Adrenal gland (tissue), 12 donors: ENCODE data around the gene TAF15. TPM values are rescaled to one million over a fixed set of nuclear protein-coding genes. Genes with fewer than 3 reads are reported as not detected.

Experiments
- DNase-seq, 7 donors: peaks; one replicate each; pipeline ENCODE4 v3.0.0-alpha.2; 2019 to 2020
- H3K27ac ChIP-seq, 5 donors: fragments of 200-600 bp; sonication (generic) in 4 of 5; 1 replicate in 3 of 5; 2 replicates in 2 of 5; pipeline versions ENCODE4 v1.5.1 to v1.8.0; 2016 to 2020; ENCODE audit warnings: mild to moderate bottlenecking in 1 of 5
- H3K27me3 ChIP-seq: fragments of 200-600 bp; 2 replicates; pipeline ENCODE4 v1.8.0; 2021
- H3K36me3 ChIP-seq, 2 donors: fragments of 200-600 bp; replicated peaks in 1 of 2; 1 replicate in 1 of 2; 2 replicates in 1 of 2; pipeline versions ENCODE4 v1.5.1 to v1.8.0; 2018 to 2022
- H3K4me1 ChIP-seq, 2 donors: fragments of 200-600 bp; replicated peaks in 1 of 2; 1 replicate in 1 of 2; 2 replicates in 1 of 2; pipeline versions ENCODE4 v1.5.1 to v1.8.0; 2018 to 2021
- H3K4me3 ChIP-seq, 4 donors: fragments of 200-600 bp; sonication (generic) in 3 of 4; one replicate each; pipeline ENCODE4 v1.5.1; 2016 to 2018
- H3K9me3 ChIP-seq, 3 donors: fragments of 200-600 bp; sonication (generic) in 1 of 3; replicated peaks in 1 of 3; 1 replicate in 2 of 3; 2 replicates in 1 of 3; pipeline versions ENCODE4 v1.5.1 to v1.8.0; 2016 to 2021
- POLR2A ChIP-seq, 2 donors: fragments of 450-650 bp; IDR thresholded peaks; one replicate each; pipeline ENCODE4 v1.6.1; 2017; ENCODE audit warnings: antibody characterized with exemption in 2 of 2, mild to moderate bottlenecking in 2 of 2, moderate library complexity in 1 of 2
- whole genome bisulfite sequencing, 4 donors: extraction: QIAGEN DNeasy Blood & Tissue Kit in 2 of 4; methylation state at CpG; one replicate each; pipeline versions ENCODE4 v1.1.5 to v1.1.7; 2013 to 2017; 5-methylcytosine and 5-hydroxymethylcytosine counted together
- intact Hi-C, 2 donors: fragments of 100-400 bp; cut with DNase I; formaldehyde crosslinking; loops; one replicate each; pipeline versions ENCODE4 v1.14.1 to v1.15.0; 2022 to 2023
- polyA plus RNA-seq, 3 donors: library from polyadenylated mRNA; stranded (reverse); fragments of 200-250 nt in 2 of 3; fragments of 350-450 nt in 1 of 3; fragmentation: Illumina TruSeq in 1 of 3; extraction: RNeasy Lipid Tissue Mini Kit (QIAGEN cat#74804) in 1 of 3; gene quantifications; one replicate each; pipeline ENCODE4 v1.2.3, GENCODE V29; 2013 to 2014
- total RNA-seq, 9 donors: library from RNA; depleted of rRNA in 4 of 9; stranded (reverse); fragments of >200 nt in 4 of 9; fragments of 120-200 nt in 1 of 9; fragmentation: NEBNext Ultra II Directional in 1 of 9; extraction: Animal tissue kit (Norgen Biotek cat#: 25700) in 1 of 9; gene quantifications; one replicate each; pipeline versions ENCODE4 v1.1.0 to v1.2.4, GENCODE V29; 2013 to 2023
- TF ChIP-seq, protein P1 (sequence below), 6 experiments: fragments of 450-650 bp in 4 of 6; fragments of 200-600 bp in 2 of 6; sonication (generic) in 1 of 6; IDR thresholded peaks; 1 replicate in 5 of 6; 2 replicates in 1 of 6; pipeline versions ENCODE4 v1.5.1 to v1.8.0; 2016 to 2021; ENCODE audit warnings: antibody characterized with exemption in 6 of 6, mild to moderate bottlenecking in 2 of 6, moderate library complexity in 1 of 6
- donor health status: healthy with polysubstance abuse.
- donor health status: Bipolar disorder and iron deficiency.
- donor health status: DM: yes; HTN: yes; CAD: no.
- donor health status: DM: no; HTN: no; CAD: no.
- donor health status: DM: no; HTN: no; CAD: no.
- donor health status: DM: yes; HTN: yes; CAD: no.

TAF15 gene
- total and polyA plus RNA-seq, 12 donors = 27.8 to 213 (median 145) TPM

DNA sequence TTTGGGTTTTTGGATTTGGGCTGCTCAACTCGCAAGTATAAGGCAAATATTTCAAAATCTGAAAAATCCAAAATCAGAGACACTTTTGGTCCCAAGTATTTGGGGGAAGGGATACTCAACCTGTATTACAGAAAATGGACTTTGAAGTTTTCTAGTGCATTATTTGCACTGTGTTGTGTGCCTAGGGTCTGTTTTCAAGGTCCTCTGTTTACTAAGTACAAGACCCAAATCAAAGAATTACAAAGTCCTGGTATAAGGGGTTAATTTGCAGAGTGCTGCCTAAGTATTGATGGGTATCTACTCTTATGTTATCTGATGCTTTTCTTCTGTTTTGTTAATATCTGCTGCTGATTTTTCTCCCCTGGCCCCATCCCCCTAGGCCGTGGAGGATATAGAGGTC lies 34.4 kb downstream of the TAF15 start:
- intact Hi-C loops = no loop called here
- no peak for DNase-seq
- 93 to 96% (median 94%) methylated on average over 2 of the region's 2 CpGs for WGBS, 4 donors
- Histone ChIP-seq H3K36me3 (peaks cover 0 to 88% of the 10 kb centered on the region in 2 donors), H3K9me3 (no peaks in the 10 kb centered on the region), H3K27me3 (no peaks in the 10 kb centered on the region), H3K4me1 (peaks cover 12 to 21% of the 10 kb centered on the region in 2 donors), H3K27ac (no peak overlapping the region), H3K4me3 (no peak overlapping the region)
- TF ChIP-seq, protein P1, sequence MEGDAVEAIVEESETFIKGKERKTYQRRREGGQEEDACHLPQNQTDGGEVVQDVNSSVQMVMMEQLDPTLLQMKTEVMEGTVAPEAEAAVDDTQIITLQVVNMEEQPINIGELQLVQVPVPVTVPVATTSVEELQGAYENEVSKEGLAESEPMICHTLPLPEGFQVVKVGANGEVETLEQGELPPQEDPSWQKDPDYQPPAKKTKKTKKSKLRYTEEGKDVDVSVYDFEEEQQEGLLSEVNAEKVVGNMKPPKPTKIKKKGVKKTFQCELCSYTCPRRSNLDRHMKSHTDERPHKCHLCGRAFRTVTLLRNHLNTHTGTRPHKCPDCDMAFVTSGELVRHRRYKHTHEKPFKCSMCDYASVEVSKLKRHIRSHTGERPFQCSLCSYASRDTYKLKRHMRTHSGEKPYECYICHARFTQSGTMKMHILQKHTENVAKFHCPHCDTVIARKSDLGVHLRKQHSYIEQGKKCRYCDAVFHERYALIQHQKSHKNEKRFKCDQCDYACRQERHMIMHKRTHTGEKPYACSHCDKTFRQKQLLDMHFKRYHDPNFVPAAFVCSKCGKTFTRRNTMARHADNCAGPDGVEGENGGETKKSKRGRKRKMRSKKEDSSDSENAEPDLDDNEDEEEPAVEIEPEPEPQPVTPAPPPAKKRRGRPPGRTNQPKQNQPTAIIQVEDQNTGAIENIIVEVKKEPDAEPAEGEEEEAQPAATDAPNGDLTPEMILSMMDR (IDR thresholded peaks at IDR 0.05) = no peak
- TF ChIP-seq POLR2A (IDR thresholded peaks at IDR 0.05) = no peak

DNA sequence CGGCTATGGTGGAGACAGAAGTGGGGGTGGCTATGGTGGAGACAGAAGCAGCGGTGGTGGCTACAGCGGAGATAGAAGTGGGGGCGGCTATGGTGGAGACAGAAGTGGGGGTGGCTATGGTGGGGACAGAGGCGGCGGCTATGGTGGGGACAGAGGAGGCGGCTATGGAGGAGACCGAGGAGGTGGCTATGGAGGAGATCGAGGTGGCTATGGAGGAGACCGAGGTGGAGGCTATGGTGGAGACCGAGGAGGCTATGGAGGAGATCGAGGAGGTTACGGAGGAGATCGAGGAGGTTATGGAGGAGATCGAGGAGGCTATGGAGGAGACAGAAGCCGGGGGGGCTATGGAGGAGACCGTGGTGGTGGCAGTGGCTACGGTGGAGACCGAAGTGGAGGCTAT lies 35.3 kb downstream of the TAF15 start:
- no peaks in the 10 kb centered on the region for H3K27me3 ChIP-seq
- H3K4me3 ChIP-seq = no peak overlapping the region
- no peak overlapping the region for H3K27ac ChIP-seq
- H3K4me1 ChIP-seq = peaks cover 12 to 21% of the 10 kb centered on the region in 2 donors
- H3K36me3 ChIP-seq = peaks cover 0 to 82% of the 10 kb centered on the region in 2 donors
- no peak for DNase-seq
- TF ChIP-seq POLR2A (IDR thresholded peaks at IDR 0.05) = no peak
- TF ChIP-seq, protein P1 (IDR thresholded peaks at IDR 0.05) = no peak
- H3K9me3 ChIP-seq = no peaks in the 10 kb centered on the region
- intact Hi-C loops = no loop called here
- 96 to 98% (median 97%) methylated on average over 19 of the region's 19 CpGs for WGBS, 4 donors

DNA sequence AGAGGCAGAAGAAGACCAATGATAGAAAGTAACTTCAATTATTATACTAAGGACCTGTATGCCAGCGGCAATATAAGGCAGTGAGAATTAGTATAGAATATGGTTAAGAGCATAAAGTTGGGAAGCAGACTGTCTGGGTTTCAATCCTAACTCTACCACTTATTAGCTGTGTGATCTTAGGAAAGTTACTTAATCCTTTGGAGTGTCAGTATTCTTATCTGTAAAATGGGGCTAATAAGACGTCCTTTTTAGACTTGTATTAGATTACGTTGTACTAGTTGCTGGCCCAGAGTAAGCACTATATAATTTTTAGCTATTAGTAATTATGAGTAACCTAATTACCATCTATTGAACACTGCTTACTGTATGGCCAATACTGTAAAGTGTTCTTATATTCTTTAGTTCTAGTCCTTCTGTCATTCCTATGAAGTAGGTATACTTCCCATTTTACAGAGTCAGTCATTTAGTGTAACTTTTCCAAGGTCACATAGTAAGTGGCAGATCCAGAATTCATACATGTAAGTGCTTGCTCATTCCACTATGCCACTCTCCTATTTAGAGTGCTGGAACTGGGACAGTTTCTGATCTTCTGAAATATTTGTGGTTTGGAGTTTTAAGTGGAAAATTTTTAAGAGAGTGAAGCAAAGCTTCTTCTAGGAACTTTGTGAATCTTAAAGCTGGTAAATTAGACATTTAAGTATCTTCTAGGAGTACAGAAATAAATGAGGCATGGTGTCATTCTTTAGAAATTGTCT lies 36.9 kb downstream of the TAF15 start:
- no peak for TF ChIP-seq POLR2A (IDR thresholded peaks at IDR 0.05)
- TF ChIP-seq, protein P1 (IDR thresholded peaks at IDR 0.05) = no peak
- intact Hi-C loops = no loop called here
- H3K36me3 ChIP-seq = peaks cover 0 to 67% of the 10 kb centered on the region in 2 donors
- H3K27me3 ChIP-seq = no peaks in the 10 kb centered on the region
- peaks cover 12 to 21% of the 10 kb centered on the region in 2 donors for H3K4me1 ChIP-seq
- H3K4me3 ChIP-seq = no peak overlapping the region
- H3K27ac ChIP-seq = peak overlapping the region in 2 of 5 donors; percentile 18 to 27
- H3K9me3 ChIP-seq = no peaks in the 10 kb centered on the region
- 74 to 82% (median 78%) methylated on average over 3 of the region's 3 CpGs for WGBS, 4 donors
- no peak for DNase-seq

DNA sequence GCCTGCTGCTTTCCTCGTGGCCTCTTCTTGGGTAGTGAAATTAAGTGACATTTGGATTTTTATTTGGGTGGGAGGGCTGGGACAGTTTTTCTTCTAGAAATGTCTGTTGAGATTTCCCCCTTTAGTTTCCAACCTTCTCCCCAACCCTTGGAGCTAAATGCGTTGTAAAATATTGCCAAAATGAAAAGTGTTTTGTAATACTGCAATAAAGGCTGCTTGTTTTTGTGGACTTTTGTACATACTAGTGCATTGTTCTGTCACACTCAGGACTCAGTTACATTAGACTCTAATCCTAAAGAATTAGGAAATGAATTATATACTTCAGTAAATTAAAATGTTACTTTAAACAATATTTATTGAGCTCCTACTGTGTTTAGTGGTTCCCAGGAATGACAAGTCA lies 37.7 kb downstream of the TAF15 start:
- Histone ChIP-seq H3K4me3 (no peak overlapping the region), H3K36me3 (peaks cover 0 to 63% of the 10 kb centered on the region in 2 donors), H3K9me3 (no peaks in the 10 kb centered on the region), H3K4me1 (peaks cover 9 to 21% of the 10 kb centered on the region in 2 donors), H3K27me3 (no peaks in the 10 kb centered on the region), H3K27ac (peak overlapping the region in 2 of 5 donors; percentile 1 to 27)
- no peak for TF ChIP-seq POLR2A (IDR thresholded peaks at IDR 0.05)
- TF ChIP-seq, protein P1 (IDR thresholded peaks at IDR 0.05) = no peak
- WGBS, 4 donors = 63 to 77% (median 70%) methylated on average over 2 of the region's 2 CpGs
- intact Hi-C loops = no loop called here
- no peak for DNase-seq
